A673 (cell line): Measurements from ENCODE around the gene ZNF638. TPM values are rescaled to one million over a fixed set of nuclear protein-coding genes. Genes with fewer than 3 reads are reported as not detected.

Experiments used
- BruUV-seq: library from RNA; stranded (reverse); fragments of 400-500 nt; replicated peaks from 2 replicates; lab custom pipeline; 2021; lab: Mats Ljungman, UMichigan
- CTCF ChIA-PET: fragments of 300-600 bp; sonication (Branson Sonifier 250); formaldehyde crosslinking; loops from one replicate; lab custom pipeline; 2022; ENCODE audit warnings: antibody characterized with exemption; lab: Charles Lee
- POLR2A ChIA-PET: fragments of 300-600 bp; sonication (Branson Sonifier 250); formaldehyde crosslinking; loops from one replicate; lab custom pipeline; 2022; ENCODE audit warnings: antibody characterized with exemption; ENCODE audit not compliant: low non-redundant PET; lab: Charles Lee
- DNase-seq: peaks from one replicate; pipeline ENCODE4 v3.0.0-alpha.2; 2015; ENCODE audit warnings: low spot score
- H3K27ac ChIP-seq: fragments of 200-600 bp; sonication (generic); 2 replicates; pipeline ENCODE4 v1.5.1; 2016; ENCODE audit warnings: mixed run types, low read depth, mild to moderate bottlenecking, mixed read lengths, antibody characterized with exemption, low read length; ENCODE audit not compliant: poor library complexity, severe bottlenecking
- H3K27me3 ChIP-seq: fragments of 200-600 bp; sonication (generic); replicated peaks from 2 replicates; pipeline ENCODE4 v1.6.1; 2017; ENCODE audit warnings: mixed run types, low read depth, mild to moderate bottlenecking, mixed read lengths, antibody characterized with exemption, low read length; ENCODE audit not compliant: insufficient read depth, poor library complexity
- H3K36me3 ChIP-seq: fragments of 200-600 bp; sonication (generic); 2 replicates; pipeline ENCODE4 v1.6.1; 2016; ENCODE audit warnings: mixed run types, mild to moderate bottlenecking, mixed read lengths, antibody characterized with exemption, low read length; ENCODE audit not compliant: insufficient read depth, poor library complexity, severe bottlenecking
- H3K4me1 ChIP-seq: fragments of 200-600 bp; sonication (generic); 2 replicates; pipeline ENCODE4 v1.6.1; 2017; ENCODE audit warnings: mixed run types, mild to moderate bottlenecking, mixed read lengths, antibody characterized with exemption, low read length; ENCODE audit not compliant: insufficient read depth, poor library complexity, severe bottlenecking
- H3K4me3 ChIP-seq: fragments of 200-600 bp; sonication (generic); 2 replicates; pipeline ENCODE4 v1.5.1; 2016; ENCODE audit warnings: low read depth, mixed run types, mild to moderate bottlenecking, mixed read lengths, low read length; ENCODE audit not compliant: poor library complexity, severe bottlenecking
- H3K9me3 ChIP-seq: fragments of 200-600 bp; sonication (generic); 2 replicates; pipeline ENCODE4 v1.6.1; 2016; ENCODE audit warnings: mixed run types, low read depth, mild to moderate bottlenecking, mixed read lengths, antibody characterized with exemption, low read length; ENCODE audit not compliant: poor library complexity, severe bottlenecking
- CTCF ChIP-seq: fragments of 300-800, 200-600 bp; sonication (generic); conservative IDR thresholded peaks from 2 replicates; pipeline ENCODE4 v1.5.1; 2017; ENCODE audit warnings: low read depth, mild to moderate bottlenecking, antibody characterized with exemption, low read length, moderate library complexity, mixed read lengths
- EZH2 ChIP-seq: fragments of 200-600 bp; sonication (generic); IDR thresholded peaks from 2 replicates; pipeline ENCODE4 v1.6.1; 2017; ENCODE audit warnings: borderline replicate concordance, low read depth, mild to moderate bottlenecking, mixed read lengths, antibody characterized with exemption, low read length; ENCODE audit not compliant: poor library complexity, severe bottlenecking
- intact Hi-C: fragments of 100-400 bp; cut with micrococcal nuclease; formaldehyde crosslinking; loops from one replicate; pipeline ENCODE4 v1.10.0; 2022; ENCODE audit not compliant: unreplicated experiment
- total RNA-seq: library from RNA; stranded (reverse); gene quantifications from 2 replicates; pipeline ENCODE4 v1.2.3, GENCODE V29; 2021

Gene ZNF638
- total RNA-seq, 1 experiment from 2014 or later: 126 TPM

GRCh38 chr2:71299507-71299906 lies 32.1 kb upstream of the ZNF638 start:
- BruUV-seq: no TSS peak
- DNase-seq: peak; percentile 48
- H3K4me3 ChIP-seq: no peak overlapping the region
- TF ChIP-seq EZH2 (no peak), CTCF (peak; percentile 73)
- intact Hi-C loops: loop anchor here (1.0 to 10.0 kb wide), 2 partner anchors 145 to 211 kb away; no protein-coding TSS in a partner anchor
- no peaks in the 10 kb centered on the region for H3K27me3 ChIP-seq
- no peak overlapping the region for H3K27ac ChIP-seq
- no peaks in the 10 kb centered on the region for H3K9me3 ChIP-seq
- no peaks in the 10 kb centered on the region for H3K4me1 ChIP-seq
- H3K36me3 ChIP-seq: no peaks in the 10 kb centered on the region
- POLR2A ChIA-PET: no interaction called here
- CTCF ChIA-PET: interaction anchor here (0.6 to 2.0 kb wide), 10 partner anchors 32 to 1583 kb away, joined by 3 to 67 read pairs (median 5); partner anchors contain the start of gene ZNF638

- Histone ChIP-seq H3K4me3 (no peak overlapping the region), H3K4me1 (no peaks in the 10 kb centered on the region), H3K36me3 (no peaks in the 10 kb centered on the region), H3K27me3 (no peaks in the 10 kb centered on the region), H3K27ac (no peak overlapping the region), H3K9me3 (no peaks in the 10 kb centered on the region)
- TF ChIP-seq EZH2: no peak
- TF ChIP-seq CTCF: no peak
- no peak for DNase-seq
- ChIA-PET POLR2A (no interaction called here), CTCF (no interaction called here)
- intact Hi-C loops: no loop called here
- no TSS peak for BruUV-seq
These were observed 27.7 kb upstream of the ZNF638 start for GRCh38 chr2:71303849-71304248.

- CTCF ChIA-PET: no interaction called here
- H3K27me3 ChIP-seq: no peaks in the 10 kb centered on the region
- intact Hi-C loops: no loop called here
- no TSS peak for BruUV-seq
- H3K27ac ChIP-seq: no peak overlapping the region
- no peak overlapping the region for H3K4me3 ChIP-seq
- POLR2A ChIA-PET: no interaction called here
- TF ChIP-seq CTCF (no peak), EZH2 (no peak)
- H3K4me1 ChIP-seq: no peaks in the 10 kb centered on the region
- DNase-seq: no peak
- H3K36me3 ChIP-seq: no peaks in the 10 kb centered on the region
- H3K9me3 ChIP-seq: no peaks in the 10 kb centered on the region
These were observed 24.8 kb upstream of the ZNF638 start for GRCh38 chr2:71306762-71307161.
